K562 treated with DMSO at 1 percent for 24 hours (cell line): ENCODE results near the gene SLC41A3. TPM values are rescaled to one million over a fixed set of nuclear protein-coding genes. Genes with fewer than 3 reads are reported as not detected.

Experiments
- total RNA-seq: library from RNA; unstranded; fragments of 300-600 nt; gene quantifications from 2 replicates; pipeline ENCODE4 v1.2.3, GENCODE V29; 2022; ENCODE audit warnings: low read depth; ENCODE audit not compliant: insufficient read depth

The SLC41A3 gene
- 38.3 and 39.4 TPM in 2 replicates for total RNA-seq

DNA sequence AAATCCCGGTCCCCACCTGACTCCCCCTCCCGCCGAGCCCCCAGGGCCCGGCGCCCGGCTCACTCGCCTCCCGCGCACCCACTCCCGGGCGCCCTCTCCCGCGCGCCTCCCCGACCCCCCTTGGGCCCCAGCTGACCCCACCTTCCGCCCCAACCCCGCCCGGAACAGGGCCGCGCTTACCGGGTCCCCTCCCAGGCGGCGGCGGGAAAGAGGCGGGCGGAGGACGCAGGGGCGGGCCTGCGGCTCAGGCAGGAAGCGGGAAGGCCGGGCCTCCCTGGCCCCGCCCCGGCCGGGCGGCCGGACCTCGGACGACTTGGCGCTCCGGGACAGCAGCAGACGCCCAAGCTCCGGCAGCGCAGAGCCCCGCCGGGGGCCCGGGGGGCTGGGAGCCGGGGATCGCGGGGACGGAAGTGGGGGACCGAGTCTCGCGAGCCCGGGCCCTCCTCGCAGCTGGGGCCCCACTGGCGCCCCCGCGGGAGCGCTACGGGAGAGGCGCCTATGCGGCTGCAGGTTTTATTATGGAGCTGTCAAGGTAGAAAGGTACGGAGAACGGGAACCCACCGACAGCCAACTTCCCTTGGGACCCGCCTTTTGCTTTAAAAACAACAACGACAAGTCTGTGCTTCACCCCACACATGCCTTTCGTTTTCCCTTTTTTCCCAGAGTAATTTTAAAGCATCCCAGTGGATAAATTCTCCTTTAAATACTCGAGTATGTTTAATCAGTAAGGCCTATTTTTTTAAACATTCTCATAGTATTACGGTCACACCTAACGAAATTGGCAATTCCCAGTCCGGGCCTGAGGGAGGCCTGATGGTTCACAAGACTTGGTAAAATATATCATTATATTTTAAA lies at the start of gene SLC41A3:
TSS of gene SLC41A3 (minus strand) at position 212 of the 855 bp plus-strand sequence. CDS start 15,905 bp downstream, outside the sequence.

DNA sequence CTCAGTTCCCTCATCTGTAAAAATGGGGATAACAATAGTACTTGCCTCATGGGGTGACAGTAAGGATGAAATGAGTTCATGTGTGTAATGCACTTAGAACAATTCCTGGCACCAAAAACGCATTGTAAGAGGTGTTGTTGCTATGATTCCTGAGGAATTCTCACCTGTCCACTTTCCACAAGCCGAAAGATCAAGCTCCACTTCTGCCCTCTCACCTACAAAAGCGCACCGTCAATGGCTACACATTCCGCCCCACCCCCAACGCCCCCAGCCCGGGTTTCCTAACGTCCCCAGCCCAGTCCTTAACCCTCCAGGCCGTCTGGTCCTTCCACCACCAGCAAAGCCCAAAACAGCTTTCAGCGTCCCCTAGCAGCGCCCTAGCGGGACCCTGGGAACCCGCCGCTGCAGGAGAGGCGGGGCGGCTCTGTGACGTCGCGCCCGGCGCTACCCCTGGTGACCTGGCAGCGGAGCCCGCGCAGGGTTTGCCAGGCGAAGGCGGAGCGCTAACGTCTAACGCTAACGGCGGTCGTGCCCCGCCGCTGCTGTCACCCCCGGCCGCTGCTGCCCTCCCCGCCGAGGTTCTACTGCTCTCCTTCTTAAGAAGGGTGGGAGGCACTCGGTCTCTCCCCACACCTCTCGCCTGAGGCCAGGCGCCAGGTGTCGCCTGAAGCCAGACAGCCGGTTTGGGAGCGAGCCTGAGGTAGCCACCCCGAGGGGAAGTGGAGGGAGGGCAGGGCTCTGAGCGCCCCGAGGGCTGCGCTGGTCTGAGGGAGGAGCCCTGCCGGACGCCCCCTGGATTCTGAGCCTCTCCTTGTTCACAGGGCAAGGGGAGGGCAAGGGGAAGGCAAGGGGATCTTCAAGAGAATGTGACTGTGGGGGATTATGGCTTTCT lies 115.0 kb downstream of the SLC41A3 start, which contains the start of gene ROPN1B:
TSS of gene ROPN1B (plus strand) at position 478 of the 892 bp plus-strand sequence. CDS start 2,877 bp downstream, outside the sequence.

Other genes with a start within 250 kb of the SLC41A3 start
- not detected in 2 replicates for gene ROPN1B, start 114.9 kb downstream of the SLC41A3 start, total RNA-seq
- 9.2 and 11.9 TPM in 2 replicates for gene ALDH1L1, start 96.5 kb upstream of the SLC41A3 start, total RNA-seq